ENCODE data around the gene DCST1.
A peak's percentile ranks its signal among the peaks of the same experiment; 100 is the strongest.

GRCh38 chr1:155086128-155086741, 52.6 kb downstream of the DCST1 start:
- TF ChIP-seq CTCF (IDR thresholded peaks at IDR 0.05) (peak; percentile 76 to 100 (median 93)), POLR2A (IDR thresholded peaks at IDR 0.05) (no peak)

All from body of pancreas (tissue), 4 donors.